ENCODE measurements around the gene RARG. TPM values are rescaled to one million over a fixed set of nuclear protein-coding genes. Genes with fewer than 3 reads are reported as not detected.

RARG gene
- total and polyA plus RNA-seq, 2 donors (not counting 3 experiments of a cell fraction or from before 2014, with no cell fraction given) = 9.9 to 19.5 TPM

- no peaks in the 10 kb centered on the region for H3K79me2 ChIP-seq (ENCODE audit: control insufficient read depth, insufficient read depth, low read length)
- no peak overlapping the region for H3K4me3 ChIP-seq (replicated peaks in 1 of 3; ENCODE audit: insufficient read depth in 1 of 3, low read depth in 1 of 3, low read length in 3 of 3)
- no peak overlapping the region for H2AFZ ChIP-seq (ENCODE audit: low read depth, low read length)
- no peaks in the 10 kb centered on the region for H3K27me3 ChIP-seq (ENCODE audit: control insufficient read depth in 2 of 2, insufficient read depth in 2 of 2, low read length in 2 of 2)
- ChIA-PET CTCF (interaction anchor here (1.0 to 4.2 kb wide), 4 partner anchors 20 to 152 kb away, joined by 3 to 29 read pairs (median 5); partner anchors contain the start of gene AAAS), POLR2A (interaction anchor here (0.5 kb wide), 1 partner anchor 26 kb away, joined by 3 read pairs; no protein-coding TSS in a partner anchor)
- BruUV-seq (replicated peaks) = no TSS peak
- DNase-seq (ENCODE audit: low read depth, low spot score) (no peak), FAIRE-seq (no peak)
- no peaks in the 10 kb centered on the region for H4K20me1 ChIP-seq (replicated peaks; ENCODE audit: control insufficient read depth, extremely low read depth, insufficient read depth, low read length)
- H3K4me2 ChIP-seq (ENCODE audit: insufficient read depth, low read length) = no peak overlapping the region
- TF ChIP-seq POLR2A (IDR thresholded peaks at IDR 0.05; ENCODE audit: low read depth, low read length) = no peak
- TF ChIP-seq JUN (IDR thresholded peaks at IDR 0.05; ENCODE audit: borderline replicate concordance, insufficient read depth, insufficient read length, low read depth) = no peak
- no peak for TF ChIP-seq CTCF (IDR thresholded peaks at IDR 0.05; ENCODE audit: extremely low read depth in 1 of 2, insufficient read depth in 1 of 2, low read depth in 1 of 2, low read length in 2 of 2)
- no peak for TF ChIP-seq MYC (IDR thresholded peaks at IDR 0.05; ENCODE audit: low read depth, low read length)
- TF ChIP-seq EZH2 (IDR thresholded peaks at IDR 0.05; ENCODE audit: borderline replicate concordance, low read depth, low read length, severe bottlenecking) = no peak
- TF ChIP-seq GATA2 (IDR thresholded peaks at IDR 0.05; ENCODE audit: insufficient read depth, insufficient read length, low read depth, low read length) = no peak
- TF ChIP-seq FOS (IDR thresholded peaks at IDR 0.05; ENCODE audit: borderline replicate concordance, insufficient read depth, low read length) = no peak
- no peak for TF ChIP-seq MAX (IDR thresholded peaks at IDR 0.05; ENCODE audit: insufficient read depth, insufficient read length)
- no peak for TF ChIP-seq POLR2AphosphoS5 (IDR thresholded peaks at IDR 0.05; ENCODE audit: insufficient read depth, low read depth, low read length)
- dilution Hi-C loops (cut with MboI; ENCODE audit: extremely low pct_ligation_motif_present, low sequenced_read_pairs) (no loop called here), intact Hi-C loops (cut with micrococcal nuclease) (no loop called here)
- H3K27ac ChIP-seq (ENCODE audit: insufficient read depth, low read depth, low read length) = no peak overlapping the region
- no peak overlapping the region for H3K9ac ChIP-seq (replicated peaks; ENCODE audit: extremely low read depth, insufficient read depth, low read length)
- no peaks in the 10 kb centered on the region for H3K36me3 ChIP-seq (ENCODE audit: control insufficient read depth in 2 of 2, extremely low read depth in 1 of 2, insufficient read depth in 2 of 2, low read length in 2 of 2)
- H3K4me1 ChIP-seq (ENCODE audit: control insufficient read depth, extremely low read depth, insufficient read depth, low read length) = peaks cover 61% of the 10 kb centered on the region
- no peaks in the 10 kb centered on the region for H3K9me1 ChIP-seq (replicated peaks; ENCODE audit: control insufficient read depth, extremely low read depth, insufficient read depth, low read length)
- H3K9me3 ChIP-seq (replicated peaks; ENCODE audit: control insufficient read depth, insufficient read depth, low read length) = no peaks in the 10 kb centered on the region
Measured at GRCh38 chr12:53217931-53218307, 14.1 kb downstream of the RARG start.
